Measurements from ENCODE around the gene NAA80. TPM values are rescaled to one million over a fixed set of nuclear protein-coding genes. Genes with fewer than 3 reads are reported as not detected.
A peak's percentile ranks its signal among the peaks of the same experiment; 100 is the strongest.

NAA80 gene
- total and polyA plus RNA-seq, 10 of the 15 experiments (the other 5 are each of a cell fraction or from before 2014, with no cell fraction given), result 0.48 to 12.7 (median 6.7) TPM

GRCh38 chr3:50260942-50261441, 38.2 kb downstream of the NAA80 start:
- H4K20me1 ChIP-seq (ENCODE audit: control insufficient read depth, insufficient read depth), result no peaks in the 10 kb centered on the region
- TF ChIP-seq IKZF1 (conservative IDR thresholded peaks at IDR 0.05) (peak; percentile 24; the same call in 1 of the 2 replicates), KAT2A (conservative IDR thresholded peaks at IDR 0.05; ENCODE audit: control insufficient read depth, low read depth, low read length) (no peak), POLR2A (IDR thresholded peaks at IDR 0.05; ENCODE audit: low read depth, low read length) (no peak), RELA (IDR thresholded peaks at IDR 0.05; ENCODE audit: borderline replicate concordance, partially characterized antibody) (peak; percentile 35), HDGF (IDR thresholded peaks at IDR 0.05) (no peak), EED (IDR thresholded peaks at IDR 0.05; ENCODE audit: low read depth) (no peak), RUNX3 (IDR thresholded peaks at IDR 0.05; ENCODE audit: low read length) (peak; percentile 55), MLLT1 (IDR thresholded peaks at IDR 0.05) (no peak), KDM1A (IDR thresholded peaks at IDR 0.05; ENCODE audit: borderline replicate concordance) (no peak), POU2F2 (IDR thresholded peaks at IDR 0.05; ENCODE audit: borderline replicate concordance, low read depth, low read length) (0 out of 3 replicates have a peak, but pooled peaks have one; percentile 16), CHD1 (IDR thresholded peaks at IDR 0.05; ENCODE audit: low read depth, low read length) (no peak), HCFC1 (IDR thresholded peaks at IDR 0.05; ENCODE audit: low read length) (no peak), NR2F1 (conservative IDR thresholded peaks at IDR 0.05) (no peak), SUZ12 (IDR thresholded peaks at IDR 0.05; ENCODE audit: unreplicated experiment) (no peak), CEBPB (IDR thresholded peaks at IDR 0.05; ENCODE audit: borderline replicate concordance in 1 of 2, low read depth in 2 of 2, low read length in 2 of 2) (no peak), NBN (IDR thresholded peaks at IDR 0.05) (no peak), IRF3 (IDR thresholded peaks at IDR 0.05) (no peak), SMAD1 (IDR thresholded peaks at IDR 0.05; ENCODE audit: low read depth, partially characterized antibody) (no peak), ZNF622 (IDR thresholded peaks at IDR 0.05) (no peak), BHLHE40 (IDR thresholded peaks at IDR 0.05; ENCODE audit: borderline replicate concordance in 1 of 2, low read depth in 2 of 2, low read length in 1 of 2) (no peak)
- H3K4me3 ChIP-seq, result peak overlapping the region; percentile 72; the same call in 1 of the 2 replicates
- ChIA-PET RAD21 (ENCODE audit: unreplicated experiment) (interaction anchor here (0.8 to 2.2 kb wide), 3 partner anchors 9 to 35 kb away, joined by 3 to 18 read pairs (median 3); no protein-coding TSS in a partner anchor), POLR2A (interaction anchor here (1.2 to 1.9 kb wide), 2 partner anchors 18 to 24 kb away, joined by 4 to 7 read pairs; partner anchors contain the start of genes GNAI2 and LSMEM2), CTCF (interaction anchor here (1.5 to 7.9 kb wide), 8 partner anchors 8 to 66 kb away, joined by 5 to 44 read pairs (median 7); partner anchors contain the start of genes GNAI2, HYAL3, NAA80 and SEMA3B), SMC1A (ENCODE audit: uncharacterized antibody, unreplicated experiment) (interaction anchor here (0.5 to 1.2 kb wide), 2 partner anchors 14 to 343 kb away, joined by 3 to 4 read pairs; no protein-coding TSS in a partner anchor)
- in situ Hi-C loops (cut with MboI) (no loop called here), intact Hi-C loops (cut with micrococcal nuclease; ENCODE audit: unreplicated experiment) (no loop called here)
- H3K79me2 ChIP-seq (ENCODE audit: control insufficient read depth, insufficient read depth, low read length), result no peaks in the 10 kb centered on the region
- no peaks in the 10 kb centered on the region; a peak in 1 of 4 replicates for H3K27me3 ChIP-seq (replicated peaks in 1 of 2; ENCODE audit: control insufficient read depth in 2 of 2, insufficient read depth in 2 of 2, low read length in 1 of 2)
- ATAC-seq (no peak), FAIRE-seq (no peak), DNase-seq (ENCODE audit: low read depth, low spot score) (no peak)
- 69% methylated on average over 5 of the region's 5 CpGs for WGBS (ENCODE audit: insufficient coverage, insufficient replicate concordance, low lambda C conversion rate, missing lambda C conversion rate)
- peak overlapping the region; percentile 52 for H3K4me2 ChIP-seq (ENCODE audit: control insufficient read depth, insufficient read depth)
- peaks cover 12 to 22% of the 10 kb centered on the region in 2 experiments; a peak in 3 of 4 replicates for H3K36me3 ChIP-seq (ENCODE audit: control insufficient read depth in 2 of 2, insufficient read depth in 2 of 2, low read length in 1 of 2)
- H3K27ac ChIP-seq (ENCODE audit: control insufficient read depth, insufficient read depth), result no peak overlapping the region
- peaks cover 14% of the 10 kb centered on the region for H3K4me1 ChIP-seq (ENCODE audit: control insufficient read depth, insufficient read depth, low read length)
- BruUV-seq (replicated peaks), result no TSS peak
- peaks cover 13% of the 10 kb centered on the region; the same call in 1 of the 3 replicates for H3K9me3 ChIP-seq (replicated peaks; ENCODE audit: control insufficient read depth, insufficient read depth, low read length)
- H3K9ac ChIP-seq (ENCODE audit: control insufficient read depth, insufficient read depth, low read length), result no peak overlapping the region
- H2AFZ ChIP-seq (ENCODE audit: control insufficient read depth, low read depth, low read length), result no peak overlapping the region

Measured in GM12878 (cell line).